ENCODE measurements around the gene SCAMP5.

- TF ChIP-seq EZH2 (IDR thresholded peaks at IDR 0.05; ENCODE audit: low read depth) (no peak), CTCF (conservative IDR thresholded peaks at IDR 0.05) (no peak)
Measured at GRCh38 chr15:75058127-75058905, 63.0 kb downstream of the SCAMP5 start.
